GM04503 (cell line): ENCODE results near the gene FOXA2.
"Not testable (repeated sequence)": the region's sequence is repeated elsewhere in the genome, so short reads cannot be mapped to it uniquely, and the experiment has no call there.

ENCODE experiments used
- DNase-seq: peaks from one replicate; pipeline ENCODE4 v3.0.0-alpha.2; 2012; ENCODE audit warnings: low read depth

FOXA2 gene

GRCh38 chr20:22567944-22568871, 16.2 kb downstream of the FOXA2 start:
- no peak for DNase-seq

- DNase-seq, result no peak
These were observed 17.3 kb downstream of the FOXA2 start for GRCh38 chr20:22566876-22567658.

DNA sequence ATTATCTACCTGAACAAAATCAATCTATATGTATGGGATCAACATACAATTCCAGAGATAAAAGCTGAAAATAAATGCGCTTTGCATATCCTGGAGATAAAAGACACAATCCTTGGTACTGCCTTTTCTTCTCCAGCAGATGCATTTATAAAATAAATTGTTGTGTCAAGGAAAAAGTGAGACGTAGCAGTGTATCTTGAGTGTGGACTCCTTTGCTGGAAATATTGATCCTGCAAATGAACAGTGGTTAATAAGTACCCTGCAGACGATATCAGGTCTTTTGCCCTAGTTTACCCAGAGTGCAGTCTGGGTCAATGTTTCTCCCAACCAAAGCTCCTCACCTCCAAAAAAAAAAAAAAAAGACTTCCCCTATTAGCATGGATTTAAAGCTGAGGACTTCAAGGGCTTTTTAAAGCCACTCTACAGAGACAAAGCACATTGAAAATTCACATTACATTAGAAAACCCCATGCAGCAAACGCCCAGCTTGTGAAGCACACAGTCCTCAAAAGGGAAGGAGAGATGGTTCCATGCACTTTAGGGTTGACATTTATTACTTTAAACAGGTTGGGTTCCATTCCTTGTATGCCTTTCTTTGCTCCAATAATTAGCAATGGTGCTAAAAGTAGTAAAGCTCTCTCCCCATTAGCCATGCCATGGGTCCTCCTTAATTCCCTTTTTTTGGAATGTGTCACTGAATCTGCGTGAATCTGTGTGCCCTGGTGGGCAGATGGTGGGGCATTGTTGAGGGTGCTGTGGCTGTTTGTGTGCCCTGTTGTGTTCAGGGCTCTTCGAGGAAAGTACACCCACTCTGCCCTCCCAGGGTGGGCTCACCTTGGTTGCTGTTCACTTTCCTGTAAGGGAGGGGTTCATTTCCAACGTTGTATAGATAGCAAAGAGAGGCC, 21.1 kb downstream of the FOXA2 start:
- DNase-seq, result no peak

GRCh38 chr20:22562620-22563019, 21.8 kb downstream of the FOXA2 start:
- no peak for DNase-seq

GRCh38 chr20:22561965-22562577, 22.3 kb downstream of the FOXA2 start:
- DNase-seq, result no peak

DNA sequence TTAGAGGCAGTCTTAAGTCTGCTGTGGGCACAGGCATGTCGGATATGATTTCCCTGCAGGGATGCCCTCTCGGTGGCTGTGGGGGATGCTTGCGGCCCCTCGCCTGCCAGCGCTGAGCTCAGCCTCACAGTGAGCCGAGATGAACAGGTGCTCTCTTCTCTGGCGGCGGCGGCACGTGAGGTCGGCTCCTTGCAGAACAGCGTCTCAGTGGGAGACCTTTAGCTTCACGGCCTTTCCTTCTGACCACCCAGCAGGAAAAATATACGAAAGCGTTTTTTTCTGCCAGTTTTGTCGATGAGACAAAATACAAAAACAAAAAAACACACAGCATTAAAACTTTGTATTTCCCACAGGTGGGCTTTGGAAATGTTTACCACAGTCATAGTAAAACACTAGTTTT, 23.6 kb downstream of the FOXA2 start:
- DNase-seq, result no peak

DNA sequence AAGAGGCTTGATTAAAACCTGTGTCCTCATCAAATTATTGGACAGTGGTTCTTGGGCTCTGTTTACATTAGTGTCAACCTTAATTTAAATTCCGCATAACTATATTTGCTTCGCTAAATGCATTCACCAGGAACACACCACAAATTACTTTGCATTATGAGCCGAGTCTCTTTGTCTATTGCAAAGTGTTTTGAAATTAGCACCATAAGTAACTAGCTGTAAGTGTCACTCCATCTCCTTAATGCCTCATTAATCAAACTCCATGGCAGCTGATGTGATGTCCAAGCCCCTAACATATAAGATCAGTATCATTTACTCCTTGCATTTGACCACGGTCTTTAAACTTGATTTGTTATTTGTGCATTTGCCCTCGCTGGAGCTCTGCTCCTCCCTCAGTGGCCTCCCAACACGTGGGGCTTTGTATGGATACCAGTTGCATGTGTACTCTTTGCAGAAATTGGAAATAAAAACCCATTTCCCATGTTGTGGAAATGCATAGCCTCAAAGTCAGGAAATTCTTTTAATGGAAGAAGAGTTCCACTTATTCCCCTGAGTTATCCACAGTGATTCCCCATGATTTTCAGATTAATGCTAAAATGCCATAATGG, 24.6 kb downstream of the FOXA2 start:
- no peak for DNase-seq

DNA sequence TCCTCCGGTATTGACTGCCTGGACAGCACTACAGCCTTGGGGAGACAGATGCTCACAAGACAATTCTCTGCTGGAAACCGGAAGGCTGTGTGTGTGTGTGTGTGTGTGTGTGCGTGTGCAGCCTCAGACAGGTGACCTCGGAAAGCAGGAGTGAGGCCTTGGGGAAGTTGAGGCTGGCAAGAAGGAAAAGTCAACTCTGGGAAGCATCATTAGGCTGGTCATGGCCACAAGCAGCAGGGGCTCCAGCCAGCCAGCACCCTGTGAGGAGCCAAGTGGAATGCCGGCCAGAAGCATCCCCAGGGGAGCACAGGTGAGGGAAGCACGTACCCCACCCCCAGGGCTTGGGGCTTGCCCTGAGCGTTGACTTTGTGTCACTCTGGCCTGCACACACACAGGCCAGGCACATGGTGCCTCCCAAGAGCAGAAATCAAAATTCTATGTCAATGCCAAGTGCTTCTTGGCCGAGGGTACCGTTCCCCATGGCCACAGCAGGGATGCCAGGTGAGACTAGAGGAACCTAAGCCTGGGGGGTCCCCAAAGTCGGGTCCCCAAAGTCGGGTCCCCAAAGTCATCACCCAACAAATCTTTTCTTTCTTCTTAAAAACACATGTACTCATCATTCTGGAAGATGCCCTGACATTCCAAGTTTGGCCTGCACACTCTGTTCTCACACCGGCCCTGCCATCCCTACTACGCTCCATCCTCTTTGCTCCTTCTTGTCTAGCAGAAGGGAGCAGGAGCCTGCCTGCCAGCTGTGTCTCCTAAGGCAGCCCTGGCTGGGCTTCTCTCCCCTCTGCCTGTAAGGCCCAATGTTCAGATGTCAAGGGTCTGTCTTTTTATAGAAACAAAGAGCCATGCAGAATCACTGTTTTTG, 26.7 kb downstream of the FOXA2 start:
- no peak for DNase-seq

DNA sequence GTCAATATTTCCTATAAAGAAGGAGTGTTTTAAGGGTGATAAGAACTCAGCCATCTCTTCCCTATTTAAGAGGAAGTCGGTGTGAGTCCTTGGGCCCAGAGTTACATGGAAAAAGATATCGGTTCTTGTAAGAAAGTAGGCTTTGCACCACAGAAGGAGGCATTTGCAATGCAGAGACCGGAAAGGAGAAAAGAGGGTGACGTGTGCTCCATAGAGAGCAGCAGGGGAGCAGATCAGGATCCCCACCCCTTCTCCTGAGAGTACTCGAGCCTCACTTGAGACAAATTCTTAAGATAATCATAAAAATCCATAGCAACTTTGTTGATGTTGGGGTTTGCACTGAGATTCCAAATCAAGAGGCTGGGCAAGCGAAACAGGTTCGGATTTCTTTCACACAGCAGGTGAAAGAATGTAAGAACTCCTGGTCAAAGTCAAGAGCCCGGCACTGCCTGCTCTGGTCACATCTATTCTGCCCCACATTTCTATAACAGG, 27.8 kb downstream of the FOXA2 start:
- no peak for DNase-seq

- DNase-seq, result no peak
These were observed 28.4 kb downstream of the FOXA2 start for GRCh38 chr20:22555791-22556564.

- DNase-seq, result no peak
These were observed 30.0 kb downstream of the FOXA2 start for GRCh38 chr20:22554391-22554790.

DNA sequence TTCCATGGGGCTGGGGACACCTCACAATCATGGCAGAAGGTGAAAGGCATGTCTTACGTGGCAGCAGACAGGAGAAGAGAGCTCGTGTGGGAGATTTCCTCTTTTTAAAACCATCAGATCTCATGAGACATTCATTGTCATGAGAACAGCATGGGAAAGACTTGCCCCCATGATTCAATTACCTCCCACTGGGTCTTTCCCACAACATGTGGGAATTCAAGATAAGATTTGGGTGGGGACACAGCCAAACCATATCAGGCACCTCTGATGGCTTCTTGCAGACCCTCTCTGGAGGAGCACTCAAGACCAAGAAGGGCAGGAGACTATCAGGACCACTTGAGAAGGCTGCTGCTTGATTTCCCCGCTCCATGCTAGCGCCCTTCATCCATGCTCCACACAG, 33.9 kb downstream of the FOXA2 start:
- DNase-seq, result not testable (repeated sequence)

- DNase-seq, result no peak
These were observed 36.3 kb downstream of the FOXA2 start for GRCh38 chr20:22548040-22548439.

DNA sequence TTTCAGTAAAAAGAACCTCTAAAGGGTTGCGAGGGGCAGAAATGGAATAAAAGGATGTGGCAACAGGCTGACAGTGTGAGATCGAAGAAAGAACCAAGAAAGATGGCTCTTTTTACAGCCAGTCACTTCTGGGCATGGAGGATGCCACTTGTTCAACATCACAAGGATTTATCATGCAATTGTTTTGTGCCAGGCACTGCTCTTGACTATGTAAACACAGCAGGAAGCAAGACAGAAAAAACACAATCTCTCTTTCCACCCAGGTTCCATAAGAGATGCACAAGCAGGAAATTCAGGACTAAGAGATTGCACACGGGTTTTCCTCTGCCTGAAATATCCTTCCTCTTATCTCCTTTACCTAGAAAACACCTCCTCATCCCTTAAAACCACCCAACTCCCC, 38.0 kb downstream of the FOXA2 start:
- DNase-seq, result no peak

DNA sequence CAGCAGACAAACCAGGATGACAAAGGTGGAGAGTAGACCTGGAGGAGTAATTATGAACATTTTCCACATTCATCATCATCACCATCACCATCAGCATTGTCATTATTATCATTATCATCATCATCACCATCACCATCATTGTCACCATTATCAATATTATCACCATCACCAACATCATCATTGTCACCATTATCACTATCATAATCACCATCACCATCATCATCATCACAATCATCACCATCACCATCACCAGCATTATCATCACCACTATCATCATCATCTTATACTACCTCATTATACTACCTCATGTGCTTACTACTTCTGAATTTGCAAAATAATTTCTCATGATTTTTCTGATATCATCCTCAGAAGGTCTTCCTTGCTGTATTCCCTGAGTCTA, 39.3 kb downstream of the FOXA2 start:
- DNase-seq, result no peak

DNA sequence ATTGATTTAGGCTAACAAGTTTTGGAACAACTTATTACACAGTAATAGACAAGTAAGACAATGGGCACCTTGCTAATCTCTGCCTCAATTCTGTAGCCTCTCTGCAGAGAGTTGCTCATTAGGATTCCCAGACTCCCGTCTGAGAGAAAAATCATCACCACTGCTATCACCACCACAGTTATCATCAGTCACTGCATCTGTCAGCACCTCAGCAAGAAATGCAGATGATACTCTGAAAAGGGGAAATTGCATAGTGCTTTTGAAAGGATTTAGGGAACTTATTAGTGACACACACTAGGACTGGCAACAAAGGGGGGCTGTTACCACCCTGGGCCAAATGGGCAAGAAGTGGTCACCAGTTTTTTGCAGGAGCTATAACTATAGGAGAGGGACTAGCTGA, 39.9 kb downstream of the FOXA2 start:
- DNase-seq, result no peak

DNA sequence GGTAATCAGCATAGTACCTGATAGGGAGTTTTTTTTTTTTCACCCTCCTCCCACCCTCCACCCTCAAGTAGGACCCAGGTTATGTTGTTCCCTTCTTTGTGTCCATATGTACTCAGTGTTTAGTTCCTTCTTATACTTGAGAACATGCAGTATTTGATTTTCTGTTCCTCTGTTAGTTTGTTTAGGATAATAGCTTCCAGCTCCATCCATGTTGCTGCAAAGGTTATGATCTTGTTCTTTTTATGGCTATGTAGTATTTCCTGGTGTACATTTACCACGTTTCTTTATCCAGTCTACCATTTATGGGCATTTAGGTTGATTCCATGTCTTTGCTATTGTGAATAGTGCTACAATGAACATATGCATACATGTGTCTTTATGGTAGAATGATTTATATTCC, 41.9 kb downstream of the FOXA2 start:
- no peak for DNase-seq

GRCh38 chr20:22540832-22541231, 43.5 kb downstream of the FOXA2 start:
- no peak for DNase-seq
